Sigmoid colon (tissue), 4 donors: ENCODE measurements around the gene SSPN.

Source experiments
- CTCF ChIP-seq, 4 experiments: fragments of 450-650 bp in 3 of 4; fragments of 200-600 bp in 1 of 4; IDR thresholded peaks; one replicate each; pipeline ENCODE4 v1.5.1; 2016 to 2019; ENCODE audit warnings: antibody characterized with exemption in 4 of 4, mild to moderate bottlenecking in 3 of 4, moderate library complexity in 2 of 4
- EP300 ChIP-seq, 4 donors: sonication (generic); formaldehyde crosslinking; IDR thresholded peaks; one replicate each; pipeline ENCODE4 v1.6.1; 2017; ENCODE audit warnings: antibody characterized with exemption in 4 of 4
- POLR2A ChIP-seq, 2 donors: fragments of 450-650 bp; IDR thresholded peaks; one replicate each; pipeline ENCODE4 v1.6.1; 2016; ENCODE audit warnings: antibody characterized with exemption in 2 of 2, mild to moderate bottlenecking in 2 of 2, moderate library complexity in 2 of 2
- POLR2AphosphoS5 ChIP-seq, 4 donors: sonication (generic); formaldehyde crosslinking; IDR thresholded peaks; one replicate each; pipeline ENCODE4 v1.6.1; 2017; ENCODE audit warnings: antibody characterized with exemption in 4 of 4

DNA sequence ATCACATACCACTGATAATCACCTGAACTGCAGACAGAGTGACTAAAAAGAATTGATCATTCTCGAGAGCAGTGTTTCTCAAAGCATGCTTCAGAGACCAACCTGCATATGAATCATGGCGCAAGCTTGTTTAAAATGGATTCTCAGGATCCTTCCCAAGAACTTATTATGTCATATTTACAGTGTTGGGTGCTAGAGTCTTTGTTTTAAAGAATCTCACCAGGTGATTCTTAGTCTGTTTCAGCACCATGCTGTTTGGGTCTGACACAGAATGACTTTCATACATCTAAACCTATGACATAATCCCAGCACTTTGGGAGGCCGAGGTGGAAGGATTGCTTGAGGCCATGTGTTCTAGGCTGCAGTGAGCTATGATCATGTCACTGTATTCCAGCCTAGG is 31.3 kb upstream of the SSPN start:
- TF ChIP-seq CTCF (IDR thresholded peaks at IDR 0.05) (no peak), POLR2AphosphoS5 (IDR thresholded peaks at IDR 0.05) (no peak), POLR2A (IDR thresholded peaks at IDR 0.05) (no peak), EP300 (IDR thresholded peaks at IDR 0.05) (no peak)
